AG09319 (cell line): ENCODE measurements around the gene FGA.

Experiments used
- DNase-seq: peaks from one replicate; pipeline ENCODE4 v3.0.0-alpha.2; 2010; ENCODE audit warnings: low read depth; ENCODE audit errors: extremely low read depth
- TF ChIP-seq, protein P1 (sequence below): IDR thresholded peaks from 2 replicates; pipeline ENCODE4 v1.5.1; 2011; ENCODE audit warnings: low read depth, mild to moderate bottlenecking, inconsistent platforms, low read length, moderate library complexity

The FGA gene

GRCh38 chr4:154578919-154579318 lies 11.6 kb downstream of the FGA start:
- no peak for DNase-seq
- TF ChIP-seq, protein P1, sequence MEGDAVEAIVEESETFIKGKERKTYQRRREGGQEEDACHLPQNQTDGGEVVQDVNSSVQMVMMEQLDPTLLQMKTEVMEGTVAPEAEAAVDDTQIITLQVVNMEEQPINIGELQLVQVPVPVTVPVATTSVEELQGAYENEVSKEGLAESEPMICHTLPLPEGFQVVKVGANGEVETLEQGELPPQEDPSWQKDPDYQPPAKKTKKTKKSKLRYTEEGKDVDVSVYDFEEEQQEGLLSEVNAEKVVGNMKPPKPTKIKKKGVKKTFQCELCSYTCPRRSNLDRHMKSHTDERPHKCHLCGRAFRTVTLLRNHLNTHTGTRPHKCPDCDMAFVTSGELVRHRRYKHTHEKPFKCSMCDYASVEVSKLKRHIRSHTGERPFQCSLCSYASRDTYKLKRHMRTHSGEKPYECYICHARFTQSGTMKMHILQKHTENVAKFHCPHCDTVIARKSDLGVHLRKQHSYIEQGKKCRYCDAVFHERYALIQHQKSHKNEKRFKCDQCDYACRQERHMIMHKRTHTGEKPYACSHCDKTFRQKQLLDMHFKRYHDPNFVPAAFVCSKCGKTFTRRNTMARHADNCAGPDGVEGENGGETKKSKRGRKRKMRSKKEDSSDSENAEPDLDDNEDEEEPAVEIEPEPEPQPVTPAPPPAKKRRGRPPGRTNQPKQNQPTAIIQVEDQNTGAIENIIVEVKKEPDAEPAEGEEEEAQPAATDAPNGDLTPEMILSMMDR: no peak

DNA sequence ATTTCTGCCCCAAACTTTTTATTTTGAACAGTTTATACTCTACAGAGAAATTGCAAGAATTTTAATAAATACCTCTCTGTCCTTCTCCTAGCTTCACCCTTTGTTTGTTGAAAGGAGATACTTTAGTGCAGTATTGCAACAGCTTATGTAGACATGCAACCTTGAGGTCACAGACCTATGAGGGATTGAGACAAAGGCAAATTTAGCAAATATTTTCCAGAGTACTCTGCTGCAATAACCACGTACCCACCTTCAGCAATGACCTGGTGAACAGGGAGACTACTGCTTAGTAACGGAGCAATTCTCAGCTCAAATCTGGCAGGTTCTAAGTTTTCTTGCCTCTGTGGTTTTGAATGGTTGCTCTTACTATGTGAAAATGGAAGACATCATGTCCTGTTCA lies 13.2 kb downstream of the FGA start:
- TF ChIP-seq, protein P1: no peak

DNA sequence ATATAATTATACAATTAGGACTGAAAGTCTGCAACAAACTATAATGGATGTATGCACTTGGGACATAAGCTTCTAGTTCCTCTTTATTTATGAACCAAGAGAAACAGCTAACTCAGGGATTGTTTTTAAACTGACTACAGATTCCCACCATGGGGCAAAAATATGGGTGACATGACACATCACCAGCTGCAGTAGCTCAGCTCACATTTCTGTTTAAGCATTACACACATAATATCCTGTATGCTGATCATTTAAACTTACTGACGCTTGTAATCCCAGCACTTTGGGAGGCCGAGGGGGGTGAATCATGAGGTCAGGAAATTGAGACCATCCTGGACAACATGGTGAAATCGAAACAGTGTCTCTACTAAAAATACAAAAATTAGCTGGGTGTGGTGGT lies 16.2 kb downstream of the FGA start:
- TF ChIP-seq, protein P1: no peak
- no peak for DNase-seq

More for the DNA sequence above, 13.2 kb downstream of the FGA start:
- no peak for DNase-seq

DNA sequence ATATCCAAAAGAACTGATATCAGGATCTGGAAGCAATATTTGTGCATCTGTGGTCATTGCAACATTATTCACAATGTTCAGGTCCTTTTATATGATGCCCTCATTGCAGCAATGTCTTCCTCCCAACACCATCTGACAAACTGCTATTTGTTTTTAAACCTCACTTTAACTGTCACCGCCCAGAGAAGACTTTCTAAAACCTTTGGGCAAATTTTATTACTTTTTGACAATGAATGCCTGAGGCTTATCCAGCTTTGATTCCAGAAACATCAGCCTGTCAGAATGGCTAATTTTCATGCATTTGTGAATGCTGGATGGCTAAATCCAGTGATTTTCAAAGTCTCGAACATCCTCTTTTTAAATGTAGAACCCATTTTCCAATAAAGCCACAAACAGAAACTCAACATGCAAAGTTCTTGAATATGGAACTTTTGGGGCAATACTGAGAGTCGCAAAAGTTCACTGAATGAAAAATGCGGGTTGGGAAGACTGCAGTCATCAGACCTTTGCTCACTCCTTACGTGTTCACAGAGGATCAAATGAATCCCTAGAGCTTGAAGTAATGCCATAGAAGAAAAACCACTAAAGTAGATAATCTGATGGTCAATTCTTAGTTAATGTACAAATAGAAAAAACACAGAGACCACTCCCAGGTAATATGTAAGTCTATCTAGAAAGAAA lies 17.2 kb downstream of the FGA start:
- TF ChIP-seq, protein P1: no peak
- DNase-seq: no peak

DNA sequence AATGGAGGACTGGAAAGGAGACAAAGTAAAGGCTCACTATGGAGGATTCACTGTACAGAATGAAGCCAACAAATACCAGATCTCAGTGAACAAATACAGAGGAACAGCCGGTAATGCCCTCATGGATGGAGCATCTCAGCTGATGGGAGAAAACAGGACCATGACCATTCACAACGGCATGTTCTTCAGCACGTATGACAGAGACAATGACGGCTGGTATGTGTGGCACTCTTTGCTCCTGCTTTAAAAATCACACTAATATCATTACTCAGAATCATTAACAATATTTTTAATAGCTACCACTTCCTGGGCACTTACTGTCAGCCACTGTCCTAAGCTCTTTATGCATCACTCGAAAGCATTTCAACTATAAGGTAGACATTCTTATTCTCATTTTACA lies 21.0 kb downstream of the FGA start:
- TF ChIP-seq, protein P1: no peak
- DNase-seq: no peak

DNA sequence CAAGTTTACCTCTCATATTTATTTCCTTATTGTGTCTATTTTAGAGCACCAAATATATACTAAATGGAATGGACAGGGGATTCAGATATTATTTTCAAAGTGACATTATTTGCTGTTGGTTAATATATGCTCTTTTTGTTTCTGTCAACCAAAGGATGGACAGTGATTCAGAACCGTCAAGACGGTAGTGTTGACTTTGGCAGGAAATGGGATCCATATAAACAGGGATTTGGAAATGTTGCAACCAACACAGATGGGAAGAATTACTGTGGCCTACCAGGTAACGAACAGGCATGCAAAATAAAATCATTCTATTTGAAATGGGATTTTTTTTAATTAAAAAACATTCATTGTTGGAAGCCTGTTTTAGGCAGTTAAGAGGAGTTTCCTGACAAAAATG lies 21.5 kb downstream of the FGA start:
- TF ChIP-seq, protein P1: no peak
- no peak for DNase-seq

DNA sequence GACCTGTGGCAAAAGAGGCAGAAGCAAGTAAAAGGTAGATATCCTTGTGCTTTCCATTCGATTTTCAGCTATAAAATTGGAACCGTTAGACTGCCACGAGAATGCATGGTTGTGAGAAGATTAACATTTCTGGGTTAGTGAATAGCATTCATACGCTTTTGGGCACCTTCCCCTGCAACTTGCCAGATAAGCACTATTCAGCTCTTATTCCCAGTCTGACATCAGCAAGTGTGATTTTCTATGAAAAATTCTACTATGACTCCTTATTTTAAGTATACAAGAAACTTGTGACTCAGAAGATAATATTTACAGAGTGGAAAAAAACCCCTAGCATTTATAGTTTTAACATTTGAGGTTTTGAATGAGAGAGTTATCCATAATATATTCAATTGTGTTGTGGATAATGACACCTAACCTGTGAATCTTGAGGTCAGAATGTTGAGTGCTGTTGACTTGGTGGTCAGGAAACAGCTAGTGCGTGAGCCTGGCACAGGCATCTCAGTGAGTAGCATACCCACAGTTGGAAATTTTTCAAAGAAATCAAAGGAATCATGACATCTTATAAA lies 23.8 kb downstream of the FGA start:
- TF ChIP-seq, protein P1: no peak
- DNase-seq: no peak
